Measurements from ENCODE around the gene DNAI2. TPM values are rescaled to one million over a fixed set of nuclear protein-coding genes. Genes with fewer than 3 reads are reported as not detected.

The DNAI2 gene
- total and polyA plus RNA-seq, 9 of the 15 experiments (the other 6 are each of a cell fraction or from before 2014, with no cell fraction given): not detected

- TF ChIP-seq SIN3A (IDR thresholded peaks at IDR 0.05; ENCODE audit: borderline replicate concordance in 2 of 2, control insufficient read depth in 1 of 2, low read depth in 2 of 2, low read length in 2 of 2): no peak
- TF ChIP-seq AFF1 (IDR thresholded peaks at IDR 0.05; ENCODE audit: low read depth in 1 of 2, partially characterized antibody in 2 of 2): no peak
- no peak for TF ChIP-seq FOXJ2 (tag; IDR thresholded peaks at IDR 0.05)
- no peak for TF ChIP-seq BMI1 (IDR thresholded peaks at IDR 0.05; ENCODE audit: low read length)
- TF ChIP-seq ZBTB11 (CRISPR knock-in tag; IDR thresholded peaks at IDR 0.05): no peak
- no peak for TF ChIP-seq ZNF263 (CRISPR knock-in tag; IDR thresholded peaks at IDR 0.05; ENCODE audit: borderline replicate concordance)
- TF ChIP-seq RBM34 (IDR thresholded peaks at IDR 0.05; ENCODE audit: borderline replicate concordance, insufficient read depth, low read length): no peak
- TF ChIP-seq ZBTB26 (CRISPR knock-in tag; IDR thresholded peaks at IDR 0.05): no peak
- TF ChIP-seq ZFPM2 (CRISPR knock-in tag; IDR thresholded peaks at IDR 0.05): no peak
- no peak for TF ChIP-seq CAMTA2 (CRISPR knock-in tag; conservative IDR thresholded peaks at IDR 0.05)
- TF ChIP-seq ZNF384 (IDR thresholded peaks at IDR 0.05; ENCODE audit: low read depth, low read length): no peak
- TF ChIP-seq NKRF (IDR thresholded peaks at IDR 0.05; ENCODE audit: borderline replicate concordance): no peak
- no peak for TF ChIP-seq ZFP91 (CRISPR knock-in tag; IDR thresholded peaks at IDR 0.05)
Observed at GRCh38 chr17:74240618-74241205, 33.3 kb upstream of the DNAI2 start (continued).

Data from K562 (cell line).